ENCODE results near the gene SMAD5.

- no peak for TF ChIP-seq TAF1 (IDR thresholded peaks at IDR 0.05; ENCODE audit: borderline replicate concordance, low read depth, low read length)
- no peak for TF ChIP-seq POLR2A (IDR thresholded peaks at IDR 0.05; ENCODE audit: low read depth, low read length)
- no peak for TF ChIP-seq POLR2AphosphoS5 (IDR thresholded peaks at IDR 0.05; ENCODE audit: low read depth, low read length)
Measured at GRCh38 chr5:136146201-136146600, 13.6 kb downstream of the SMAD5 start.
